Measurements from ENCODE around the gene C14orf132.

GRCh38 chr14:96080571-96080970, 41.4 kb downstream of the C14orf132 start:
- TF ChIP-seq SUZ12 (IDR thresholded peaks at IDR 0.05; ENCODE audit: extremely low read depth, insufficient read depth, insufficient read length) (no peak), YY1 (IDR thresholded peaks at IDR 0.05; ENCODE audit: insufficient read depth, insufficient read length) (no peak), ZNF274 (IDR thresholded peaks at IDR 0.05; ENCODE audit: low read depth, low read length) (no peak)
